Left hindlimb (tissue), 1 donor: ENCODE measurements around the gene SEZ6L2.
"Not testable (repeated sequence)": the region's sequence is repeated elsewhere in the genome, so short reads cannot be mapped to it uniquely, and the experiment has no call there.

Source experiments
- DNase-seq: peaks from one replicate; pipeline ENCODE4 v3.0.0-alpha.2; 2018

The SEZ6L2 gene

DNA sequence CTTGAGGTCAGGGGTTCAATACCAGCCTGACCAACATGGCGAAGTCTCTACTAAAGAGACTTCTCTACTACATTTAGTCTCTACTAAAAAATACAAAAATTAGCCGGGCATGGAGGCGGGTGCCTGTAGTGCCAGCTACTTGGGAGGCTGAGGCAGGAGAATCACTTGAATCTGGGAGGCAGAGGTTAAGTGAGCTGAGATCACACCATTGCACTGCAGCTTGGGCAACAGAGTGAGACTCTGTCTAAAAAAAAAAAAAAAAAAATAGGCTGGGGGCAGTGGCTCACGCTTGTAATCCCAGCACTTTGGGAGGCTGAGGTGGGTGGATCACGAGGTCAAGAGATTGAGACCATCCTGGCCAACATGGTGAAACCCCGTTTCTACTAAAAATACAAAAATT lies 10.5 kb upstream of the SEZ6L2 start:
- not testable (repeated sequence) for DNase-seq

DNA sequence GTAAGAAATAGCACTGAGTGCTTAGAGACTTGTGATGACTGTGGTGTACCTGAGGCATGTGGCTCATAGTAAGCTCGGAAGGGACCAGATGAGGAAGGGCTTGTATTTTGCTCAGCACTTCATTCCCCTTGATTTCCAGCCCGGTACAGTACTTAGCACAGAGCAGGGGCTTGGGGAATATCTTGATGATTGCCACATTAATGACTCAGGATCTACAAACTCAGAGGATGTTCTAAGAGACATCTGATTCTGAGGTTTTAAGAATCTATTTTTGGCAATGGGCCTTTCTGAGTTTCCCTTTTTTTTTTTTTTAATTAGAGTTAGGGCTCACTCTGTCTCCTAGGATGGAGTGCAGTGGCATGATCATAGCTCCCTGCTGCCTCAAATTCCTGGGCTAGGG lies 10.0 kb upstream of the SEZ6L2 start:
- no peak for DNase-seq

DNA sequence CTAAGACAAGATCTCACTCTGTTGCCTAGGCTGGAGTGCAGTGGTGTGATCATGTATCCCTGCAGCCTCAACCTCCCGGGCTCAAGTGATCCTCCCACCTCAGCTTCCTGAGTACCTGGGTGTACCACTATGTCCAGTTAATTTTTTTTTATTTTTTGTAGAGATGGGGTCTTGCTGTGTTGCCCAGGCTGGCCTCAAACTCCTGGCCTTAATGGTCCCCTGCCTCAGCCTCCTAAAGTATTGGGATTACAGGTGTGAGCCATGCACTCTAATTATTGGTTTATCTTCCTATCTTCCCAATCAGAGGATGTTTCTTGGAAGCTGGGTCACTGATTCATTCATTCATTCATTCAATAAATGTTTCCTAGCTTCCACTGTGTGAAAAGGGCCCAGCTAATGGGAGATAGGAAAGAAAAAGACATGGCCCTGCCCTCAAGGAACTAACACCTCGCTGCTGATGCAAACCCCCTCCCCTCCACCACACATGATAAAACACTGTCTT lies 9.4 kb upstream of the SEZ6L2 start:
- no peak for DNase-seq

DNA sequence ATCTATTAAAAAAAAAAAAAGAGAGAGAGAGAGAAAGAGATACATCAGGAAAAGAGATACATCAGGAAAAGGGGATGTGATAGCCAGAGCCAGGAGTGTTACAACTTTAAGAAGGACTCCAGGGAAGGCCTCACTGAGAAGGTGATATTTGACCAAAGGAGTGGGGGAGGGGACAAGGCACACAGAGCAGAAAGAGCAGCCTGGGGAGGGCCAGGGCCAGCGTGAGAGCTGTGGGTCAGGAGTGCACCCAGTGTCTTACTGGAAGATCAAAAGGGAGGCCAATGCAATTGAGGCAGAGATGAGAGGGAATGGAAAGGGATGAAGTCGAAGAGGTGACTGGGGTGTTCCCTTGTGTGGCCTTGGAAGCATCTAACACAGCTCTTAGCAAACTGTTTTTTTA lies 8.6 kb upstream of the SEZ6L2 start:
- DNase-seq = no peak

DNA sequence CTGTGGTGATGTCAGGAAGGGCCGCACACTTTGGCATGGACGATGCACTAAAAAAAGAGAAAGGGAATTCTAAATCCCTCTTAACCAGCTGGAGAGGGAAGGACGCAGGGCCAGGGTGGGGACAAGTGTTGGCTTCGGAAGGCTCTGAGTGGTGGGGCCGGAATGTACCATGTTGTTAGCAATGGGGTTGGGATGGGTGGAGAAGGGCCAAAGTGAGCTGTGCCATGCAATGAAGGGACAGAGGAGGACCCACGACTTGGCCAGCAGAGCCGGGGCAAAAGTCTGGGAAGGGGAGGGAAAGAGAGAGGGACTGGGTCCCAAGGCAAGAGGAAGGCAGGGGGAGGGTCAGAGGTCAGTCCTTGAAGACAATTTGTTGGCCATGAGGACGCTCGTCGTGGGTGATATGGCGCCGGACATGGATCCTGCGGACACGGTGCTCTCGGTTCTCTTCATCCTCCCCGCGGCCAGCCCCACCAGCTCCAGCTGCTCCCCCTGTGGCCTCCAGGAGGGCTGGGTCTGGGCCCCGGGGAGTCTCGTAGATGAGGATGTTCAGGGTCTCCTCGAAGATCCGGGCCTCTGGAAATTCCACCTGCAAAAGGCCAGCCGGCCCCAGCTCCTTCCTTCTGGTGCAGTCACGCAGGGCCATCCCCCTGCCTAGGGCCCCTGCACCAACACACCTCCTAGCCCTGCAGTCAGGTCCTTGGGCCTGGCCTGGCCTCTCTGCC lies 7.3 kb upstream of the SEZ6L2 start:
- DNase-seq = no peak

DNA sequence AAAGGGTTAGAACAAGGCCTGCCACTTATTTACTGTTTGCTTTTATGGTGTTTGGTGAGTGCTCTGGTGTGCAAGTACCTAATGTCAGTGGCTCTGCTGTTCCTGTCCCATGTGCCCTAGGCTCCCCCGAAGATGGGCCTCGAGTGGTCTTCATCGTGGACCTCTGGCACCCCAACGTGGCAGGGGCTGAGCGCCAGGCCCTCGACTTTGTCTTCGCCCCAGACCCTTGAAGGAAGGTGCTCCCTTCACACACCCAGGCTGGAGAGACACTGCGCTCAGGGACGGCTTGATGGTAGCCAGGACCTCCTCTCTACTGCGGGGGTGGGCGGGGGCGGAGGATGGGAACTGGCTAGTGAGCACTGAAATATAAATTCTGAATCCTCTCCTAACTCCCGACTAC lies 6.3 kb upstream of the SEZ6L2 start:
- DNase-seq = no peak

DNA sequence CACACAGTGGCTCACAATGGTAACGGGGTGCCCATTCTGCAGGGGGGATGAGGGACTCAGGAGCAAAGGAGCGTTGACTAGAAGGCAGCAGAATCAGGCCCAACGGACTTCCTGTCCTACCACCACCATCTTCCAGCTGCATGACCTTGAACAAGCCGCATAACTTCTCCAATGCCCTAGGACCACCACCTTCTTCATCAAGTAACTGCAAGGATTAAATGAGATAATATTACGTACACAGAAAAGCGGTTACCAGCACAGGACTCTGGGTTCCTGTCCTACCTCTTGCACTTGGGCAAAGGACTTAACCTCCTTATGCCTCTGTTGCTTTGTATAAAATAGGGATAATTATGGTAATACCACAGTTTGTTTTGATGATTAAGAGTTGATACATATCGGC lies 5.6 kb upstream of the SEZ6L2 start:
- no peak for DNase-seq

DNA sequence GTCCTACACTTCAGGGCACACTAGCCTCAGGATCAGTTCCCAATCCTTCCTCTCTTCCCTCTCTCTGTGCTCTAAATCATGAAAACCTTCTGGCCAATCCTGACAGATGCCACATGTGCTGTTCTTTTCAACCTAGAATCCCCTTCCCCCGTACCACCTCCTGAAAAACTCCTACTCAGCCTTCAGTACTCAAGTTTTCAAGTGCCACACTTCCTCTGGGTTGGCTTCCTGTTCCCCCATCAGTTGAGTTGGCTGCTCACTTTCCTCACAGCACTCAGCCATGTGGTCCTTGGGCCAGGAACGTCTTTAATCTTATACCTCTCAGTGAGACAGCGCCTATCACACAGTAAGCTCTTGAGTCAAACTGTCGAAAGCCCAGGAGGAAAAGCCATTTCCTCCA lies 4.2 kb upstream of the SEZ6L2 start:
- DNase-seq = no peak

DNA sequence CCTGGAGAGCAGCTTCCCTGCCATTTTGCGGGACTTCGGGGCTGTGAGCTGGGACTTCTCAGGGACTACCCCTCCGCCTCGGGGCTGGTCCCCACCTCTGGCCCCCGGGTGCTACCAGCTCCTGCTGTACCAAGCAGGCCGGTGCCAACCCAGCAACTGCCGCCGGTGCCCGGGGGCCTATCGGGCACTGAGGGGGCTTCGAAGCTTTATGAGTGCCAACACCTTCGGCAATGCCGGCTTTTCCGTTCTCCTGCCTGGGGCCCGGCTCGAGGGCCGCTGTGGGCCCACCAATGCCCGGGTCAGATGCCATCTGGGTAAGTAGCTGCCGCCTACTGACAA lies 2.2 kb upstream of the SEZ6L2 start:
- no peak for DNase-seq

DNA sequence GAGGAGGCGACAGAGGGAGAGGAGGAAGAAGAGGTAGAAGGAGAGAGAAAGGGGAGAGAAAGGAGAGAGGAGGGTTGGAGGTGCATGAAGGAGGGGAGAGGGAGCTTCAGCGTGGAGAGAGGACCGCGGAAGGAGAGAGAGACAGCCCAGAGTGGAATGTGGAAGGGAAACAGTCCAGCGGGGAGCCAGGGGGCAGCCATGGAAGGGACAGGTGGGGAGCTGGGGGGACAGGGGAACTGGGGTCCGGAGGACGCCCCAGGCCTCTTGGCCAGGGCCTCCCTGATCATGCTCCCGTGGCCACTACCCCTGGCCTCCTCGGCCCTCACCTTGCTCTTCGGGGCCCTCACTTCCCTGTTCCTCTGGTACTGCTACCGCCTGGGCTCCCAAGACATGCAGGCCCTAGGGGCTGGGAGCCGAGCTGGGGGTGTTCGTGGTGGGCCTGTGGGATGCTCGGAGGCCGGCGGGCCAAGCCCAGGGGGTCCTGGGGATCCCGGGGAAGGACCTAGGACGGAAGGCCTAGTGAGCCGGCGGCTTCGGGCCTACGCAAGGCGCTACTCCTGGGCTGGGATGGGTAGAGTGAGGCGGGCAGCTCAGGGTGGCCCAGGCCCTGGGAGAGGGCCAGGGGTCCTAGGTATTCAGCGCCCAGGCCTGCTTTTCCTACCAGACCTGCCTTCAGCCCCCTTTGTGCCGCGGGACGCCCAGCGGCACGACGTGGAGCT lies 1.7 kb upstream of the SEZ6L2 start:
- DNase-seq = no peak

DNA sequence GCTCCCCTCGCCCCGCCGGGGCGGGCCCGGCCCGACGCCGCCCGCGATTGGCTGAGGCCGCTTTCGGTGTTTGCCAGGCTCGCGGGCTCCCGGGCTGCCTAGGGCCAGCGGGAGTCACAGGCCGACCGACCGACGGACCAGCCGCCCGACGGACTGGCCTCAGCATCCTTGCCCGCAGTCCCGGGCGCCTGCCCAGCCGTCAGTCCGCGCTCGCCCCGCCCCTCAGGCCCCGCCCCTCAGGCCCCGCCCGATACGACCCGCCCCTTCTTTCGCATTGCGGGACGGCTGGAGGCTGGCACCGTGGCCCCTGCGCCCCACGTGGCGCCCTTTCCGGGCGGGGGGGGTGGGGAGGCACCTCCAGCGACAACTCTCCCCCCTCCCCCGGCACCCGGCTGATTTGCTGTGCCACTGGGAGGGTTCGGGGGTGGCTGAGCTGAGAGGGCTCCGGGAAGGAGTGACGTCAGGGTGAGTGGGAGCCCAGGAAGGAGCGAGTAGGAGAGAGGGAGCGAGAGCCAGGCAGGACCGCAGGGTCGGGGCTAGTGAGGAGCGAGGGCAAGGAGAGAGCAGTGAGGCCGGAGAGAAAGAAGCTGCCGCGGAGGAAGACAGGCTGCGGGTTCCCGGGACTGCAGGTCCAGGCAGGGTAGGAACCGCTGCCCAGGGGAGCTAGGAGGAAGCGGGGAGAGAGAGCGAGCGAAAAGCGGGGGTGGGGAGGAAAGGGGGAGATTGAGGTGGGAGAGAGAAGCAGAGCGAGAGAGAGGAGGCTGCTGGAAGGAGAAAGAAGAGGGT lies 945 bp upstream of the SEZ6L2 start, which contains the start of gene ASPHD1:
TSS of gene ASPHD1 (plus strand) at position 387 of the 786 bp plus-strand sequence. CDS start 484 bp downstream, outside the sequence.
- peak; percentile 77 for DNase-seq

DNA sequence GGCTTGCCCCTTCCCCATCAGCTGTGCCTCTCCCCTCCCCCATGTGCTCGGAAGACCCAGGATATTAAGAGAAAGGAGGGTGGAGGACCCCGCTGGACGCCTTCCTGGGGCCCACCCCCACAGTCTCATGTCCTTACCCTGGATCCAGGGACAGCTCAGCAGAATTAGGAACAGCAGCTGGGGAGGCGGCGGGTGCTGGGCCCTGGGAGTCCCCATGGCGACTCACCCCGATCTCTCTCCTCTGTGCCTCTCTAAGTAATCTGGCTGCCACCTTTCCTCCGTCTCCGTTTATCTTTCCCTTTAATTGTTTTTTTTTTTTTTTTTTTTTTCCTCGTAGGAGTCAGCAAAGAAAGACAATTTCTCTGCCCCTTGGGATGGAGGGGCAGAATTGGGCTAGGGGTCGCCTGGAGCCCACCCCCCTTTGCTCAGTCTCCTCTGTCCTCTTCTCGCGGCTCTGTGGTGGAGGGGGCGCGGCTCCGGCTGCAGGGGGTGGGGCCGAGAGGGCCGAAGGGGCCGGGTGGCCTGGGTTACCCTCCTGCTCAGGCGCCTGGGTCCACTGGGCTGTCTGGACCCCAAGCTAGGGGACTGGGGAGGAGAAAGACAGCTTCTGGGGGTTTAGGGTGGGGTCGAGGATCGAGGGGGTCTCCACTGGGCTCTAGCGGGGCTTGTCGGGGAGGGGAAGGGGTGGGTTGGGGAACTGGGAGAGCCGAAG lies 390 bp downstream of the SEZ6L2 start:
- no peak for DNase-seq

DNA sequence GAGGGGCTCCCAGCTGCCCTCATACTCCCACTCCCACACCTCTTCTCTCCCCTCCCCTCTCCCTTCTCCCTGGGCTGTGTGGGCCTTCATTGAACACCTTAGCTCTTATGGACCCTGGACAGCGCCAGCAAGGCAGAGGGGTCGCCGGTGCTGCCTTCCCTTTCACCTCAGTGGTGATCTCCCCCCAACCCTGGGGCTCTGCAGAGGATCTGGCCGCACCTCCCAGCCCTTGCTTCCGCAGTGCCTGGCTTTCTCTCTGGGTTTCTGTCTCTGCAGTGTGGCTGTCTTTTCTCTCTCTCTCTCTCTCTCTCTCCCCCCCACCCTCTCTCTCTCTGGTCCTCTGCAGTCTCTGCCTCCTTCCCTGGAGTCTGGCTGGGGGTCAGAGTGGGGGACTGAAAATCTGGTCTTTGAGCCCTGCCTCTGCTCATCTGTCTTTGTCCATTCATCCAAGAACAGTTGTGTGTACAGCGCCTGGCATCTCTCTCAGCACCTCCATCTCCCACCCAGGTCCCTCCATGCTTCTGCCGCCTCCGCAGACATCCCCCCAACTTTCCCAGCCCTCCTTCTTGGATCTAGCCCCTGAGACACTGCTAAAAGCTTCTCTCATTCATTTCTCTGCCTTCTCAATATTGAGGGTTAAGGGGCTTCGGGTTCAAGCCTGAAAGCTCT lies 1.1 kb downstream of the SEZ6L2 start:
- DNase-seq = no peak

DNA sequence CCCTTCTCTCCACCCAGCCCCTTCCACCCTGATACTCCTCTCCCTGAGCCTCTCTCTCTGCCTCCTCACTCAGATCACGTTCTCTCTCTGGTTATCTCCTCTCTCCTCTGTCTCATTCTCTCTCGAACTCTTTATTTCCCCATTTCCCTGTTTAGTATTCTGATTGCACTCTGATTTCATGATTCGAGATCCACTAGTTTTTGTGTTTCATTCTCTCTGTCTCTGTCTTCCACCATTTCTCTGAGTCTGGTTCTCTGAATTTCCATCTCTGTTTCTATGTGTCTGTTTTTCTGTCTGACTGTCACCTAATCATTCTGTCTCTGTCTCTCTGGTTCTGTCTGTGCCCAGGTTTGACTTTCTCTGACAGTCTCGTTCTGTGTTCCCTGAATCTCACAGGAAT lies 2.0 kb downstream of the SEZ6L2 start:
- no peak for DNase-seq

DNA sequence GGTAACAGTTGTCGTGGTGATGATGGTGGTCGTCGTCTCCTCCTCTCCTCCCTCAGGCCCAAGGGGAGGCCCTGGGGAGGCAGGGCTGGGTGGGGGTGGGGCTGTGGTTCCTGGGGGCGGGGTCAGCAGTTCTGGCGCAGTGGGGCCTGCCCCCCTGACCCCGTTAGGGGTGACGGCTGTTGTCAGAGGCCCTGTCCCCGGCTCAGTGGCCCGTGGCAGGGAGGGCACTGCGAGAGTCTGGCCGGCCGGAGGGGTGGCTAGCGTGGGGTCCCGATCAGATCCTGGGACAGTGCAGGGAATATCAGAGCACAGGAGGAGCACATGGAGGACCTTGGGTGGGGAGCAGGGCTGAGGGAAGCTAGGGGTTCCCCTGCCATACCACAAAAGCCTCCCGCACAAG lies 2.5 kb downstream of the SEZ6L2 start:
- DNase-seq = no peak

DNA sequence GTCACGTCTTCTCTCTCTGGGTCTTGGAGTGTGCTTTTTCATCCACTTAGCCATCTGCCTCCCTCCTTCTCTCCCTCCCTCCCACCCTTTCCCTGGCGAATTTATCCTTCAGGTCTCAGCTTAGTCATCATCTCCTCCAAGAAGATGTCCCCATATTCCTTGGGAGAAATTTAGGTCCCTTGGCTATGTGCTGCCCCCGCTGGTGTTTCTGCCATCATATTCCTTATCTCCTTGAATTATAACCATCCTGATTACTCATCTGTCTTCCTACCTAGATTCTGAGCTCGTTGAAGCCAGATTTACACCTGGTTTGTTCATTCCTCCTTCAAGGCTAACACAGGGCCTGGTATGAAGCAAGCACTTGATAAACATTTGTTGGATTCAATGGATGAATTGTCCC lies 5.0 kb downstream of the SEZ6L2 start:
- DNase-seq = no peak

DNA sequence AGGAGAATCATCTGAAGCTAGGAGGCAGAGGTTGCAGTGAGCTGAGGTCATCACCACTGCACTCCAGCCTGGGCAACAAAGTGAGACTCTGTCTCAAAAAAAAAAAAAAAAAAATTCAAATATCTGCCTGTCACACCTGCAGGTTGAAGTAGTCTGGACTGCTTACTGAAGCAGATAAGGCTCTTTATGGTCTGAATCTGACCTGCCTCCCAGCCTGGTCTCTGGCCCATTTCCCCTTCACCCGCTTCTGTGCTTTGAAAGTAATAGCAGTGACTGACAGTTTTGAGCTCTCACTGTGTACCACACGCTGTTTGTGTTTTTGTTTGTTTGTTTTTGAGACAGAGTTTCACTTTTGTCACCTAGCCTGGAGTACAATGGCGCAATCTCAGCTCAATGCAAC lies 5.8 kb downstream of the SEZ6L2 start:
- DNase-seq = no peak

DNA sequence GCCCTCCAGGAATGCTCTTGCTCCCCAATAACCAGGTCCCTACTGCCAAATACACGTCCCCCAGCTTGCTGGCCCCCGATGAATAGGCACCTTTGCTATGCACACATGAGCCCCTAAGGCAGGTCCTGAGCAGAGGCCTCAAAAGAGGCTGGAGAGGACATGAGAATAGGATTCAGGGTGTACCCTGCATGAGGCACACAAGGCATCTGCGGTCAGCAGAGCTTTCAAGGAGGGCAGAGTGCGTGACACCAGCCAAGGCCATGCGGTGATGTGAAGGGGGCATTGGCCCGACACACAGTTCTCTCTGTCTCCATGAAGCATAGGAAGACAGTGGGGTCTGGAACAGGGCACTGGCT lies 6.9 kb downstream of the SEZ6L2 start:
- DNase-seq = no peak

DNA sequence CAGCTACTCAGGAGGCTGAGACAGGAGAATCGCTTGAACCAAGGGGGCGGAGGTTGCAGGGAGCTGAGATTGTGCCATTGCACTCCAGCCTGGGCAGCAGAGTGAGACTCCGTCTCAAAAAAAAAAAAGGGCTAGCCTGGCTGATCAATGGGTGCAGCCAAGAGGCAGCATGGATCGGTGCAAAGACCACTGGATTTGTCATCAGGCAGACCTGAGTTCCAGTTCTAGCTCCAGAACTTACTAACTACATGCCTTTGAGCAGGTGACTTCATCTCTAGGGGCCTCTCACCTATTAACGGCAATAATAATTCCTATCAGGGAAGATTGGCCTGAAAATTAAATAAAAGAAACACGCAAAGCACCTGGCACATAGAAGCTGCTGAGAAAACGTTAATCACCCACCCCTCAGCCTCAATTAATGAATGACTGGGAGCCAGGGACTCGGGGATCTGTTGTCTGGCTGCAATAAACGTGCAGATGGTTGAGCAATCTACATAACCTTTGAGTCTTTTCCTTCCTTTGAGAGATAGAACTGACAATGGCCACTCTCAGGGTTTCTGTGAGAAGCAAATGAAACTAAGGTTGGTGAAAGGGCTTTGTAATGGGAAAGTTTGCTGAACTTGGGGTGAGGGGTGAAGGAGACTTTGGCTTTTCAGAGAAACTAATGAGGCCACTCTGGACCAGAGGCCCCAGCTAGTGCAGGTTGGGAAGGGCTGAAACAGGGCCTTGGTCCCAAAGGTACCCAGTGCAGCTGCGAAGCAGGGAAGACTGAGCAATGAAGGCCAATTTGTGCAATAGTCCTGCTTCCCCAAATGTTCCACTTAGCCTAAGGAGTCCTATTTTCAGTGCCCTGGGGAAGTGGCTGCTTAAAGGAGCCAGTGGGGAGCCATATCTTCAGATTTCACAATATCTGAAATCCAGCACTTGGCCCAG lies 7.6 kb downstream of the SEZ6L2 start:
- no peak for DNase-seq

DNA sequence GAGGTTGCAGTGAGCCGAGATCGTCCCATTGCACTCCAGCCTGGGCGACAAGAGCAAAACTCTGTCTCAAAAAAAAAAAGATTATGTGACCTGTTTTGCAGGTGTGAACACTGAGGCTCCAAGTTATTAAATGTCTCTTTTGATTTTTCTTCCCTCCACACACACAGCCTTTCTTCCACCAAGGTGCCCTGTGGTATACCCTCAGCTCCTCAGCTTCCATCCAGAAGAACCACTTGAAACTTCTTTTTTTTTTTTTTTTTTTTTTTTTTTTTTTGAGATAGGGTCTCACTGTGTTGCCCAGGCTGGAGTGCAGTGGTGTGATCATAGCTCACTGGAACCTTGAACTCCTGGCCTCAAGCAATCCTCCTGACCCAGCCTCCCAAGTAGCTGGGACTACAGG lies 10.0 kb downstream of the SEZ6L2 start:
- DNase-seq = not testable (repeated sequence)

DNA sequence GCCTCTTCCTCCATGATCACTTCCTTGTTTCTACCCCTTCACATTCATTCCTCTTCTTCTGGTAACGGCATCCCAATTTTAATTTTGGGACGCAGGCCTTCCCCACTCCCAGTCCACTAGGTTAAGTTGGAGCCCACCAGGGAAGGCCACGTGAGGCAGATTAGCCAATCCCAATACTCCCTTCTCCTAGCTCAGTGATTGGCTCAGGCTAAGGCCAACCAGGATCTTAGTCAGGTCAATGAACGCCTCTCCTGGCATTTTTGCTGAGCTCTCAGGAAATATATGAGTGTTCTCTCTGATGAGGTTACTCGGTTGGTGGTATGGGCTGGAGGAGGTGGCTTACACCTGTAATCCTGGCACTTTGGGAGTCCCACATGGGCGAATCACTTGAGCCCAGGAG lies 15.4 kb downstream of the SEZ6L2 start:
- DNase-seq = no peak
